Midbrain (tissue), 1 donor: Measurements from ENCODE around the gene FAM222B.
"Not testable (repeated sequence)": the region's sequence is repeated elsewhere in the genome, so short reads cannot be mapped to it uniquely, and the experiment has no call there.

Experiments used
- DNase-seq: peaks from one replicate; lab custom pipeline; 2025; lab: John Stamatoyannopoulos, UW

FAM222B gene

DNA sequence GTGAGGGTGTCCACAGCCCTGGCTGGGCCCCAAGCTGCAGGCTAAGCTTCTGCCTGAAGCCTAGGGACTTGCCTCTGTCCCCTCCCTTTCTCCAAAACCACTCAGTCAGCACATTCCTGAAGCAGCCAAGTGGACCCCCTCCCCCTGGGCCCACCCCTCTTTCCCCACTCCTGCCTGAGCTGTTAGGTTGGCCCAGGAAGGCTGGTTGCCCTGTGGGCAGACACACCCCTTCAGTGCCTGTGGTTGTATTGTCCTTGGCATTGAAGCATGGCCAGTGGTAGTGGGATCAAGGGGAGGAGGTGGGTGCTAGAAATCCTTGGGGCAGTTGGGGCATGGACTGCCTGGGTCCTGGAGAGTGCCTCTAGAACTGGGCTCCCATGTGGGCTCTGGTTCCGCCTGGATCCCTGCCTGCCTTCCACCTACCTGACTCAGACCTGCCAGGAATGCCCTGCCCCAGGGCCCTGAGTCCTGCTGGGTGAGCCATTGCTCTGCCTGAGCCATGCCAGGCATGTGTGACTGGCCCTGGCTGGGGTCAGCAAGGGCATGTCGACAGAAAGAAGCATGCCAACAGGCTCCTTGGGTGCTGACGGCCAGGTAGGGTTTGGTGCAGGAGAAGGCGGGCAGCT is 96.7 kb downstream of the FAM222B start:
- no peak for DNase-seq

DNA sequence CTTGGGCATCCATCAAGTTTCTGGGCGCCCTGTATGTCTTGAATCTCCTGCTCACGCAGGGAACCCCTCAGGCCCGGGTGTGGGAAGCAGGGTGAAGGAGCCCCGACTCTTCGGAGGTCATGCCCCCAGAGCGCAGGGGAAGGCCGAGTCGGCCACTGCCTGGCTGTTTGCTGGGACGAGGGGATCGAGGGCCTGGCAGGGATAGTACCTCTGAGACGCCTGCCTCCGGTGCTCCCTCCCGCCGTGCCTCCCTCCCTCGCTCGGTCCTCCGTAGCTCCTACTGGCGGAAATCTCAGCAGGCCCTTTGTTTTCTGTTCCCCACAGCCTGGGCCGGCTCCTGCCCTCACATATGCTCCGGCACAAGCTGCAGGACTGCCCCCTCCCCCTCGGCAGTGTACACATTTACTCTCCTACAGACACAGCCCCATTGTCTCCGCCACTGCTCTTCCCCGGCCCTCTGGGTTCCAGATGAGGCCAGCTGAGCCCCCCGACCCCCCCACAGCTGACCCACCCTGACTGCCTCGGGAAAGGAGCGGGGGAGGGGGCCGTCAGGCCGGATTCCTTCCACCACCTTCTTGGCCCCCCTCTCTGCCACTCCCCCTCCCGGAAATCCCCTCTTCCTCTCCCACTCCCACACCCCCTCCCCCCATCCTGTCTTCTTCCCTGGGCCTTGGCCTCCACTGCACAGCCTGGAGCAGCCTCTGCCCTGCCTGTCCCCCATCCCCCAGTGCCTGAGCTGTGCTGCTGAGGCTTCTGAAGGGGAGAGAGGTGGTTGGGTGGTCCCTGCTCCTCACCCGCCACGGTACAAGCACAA is 97.4 kb downstream of the FAM222B start:
- peak; percentile 90 for DNase-seq

DNA sequence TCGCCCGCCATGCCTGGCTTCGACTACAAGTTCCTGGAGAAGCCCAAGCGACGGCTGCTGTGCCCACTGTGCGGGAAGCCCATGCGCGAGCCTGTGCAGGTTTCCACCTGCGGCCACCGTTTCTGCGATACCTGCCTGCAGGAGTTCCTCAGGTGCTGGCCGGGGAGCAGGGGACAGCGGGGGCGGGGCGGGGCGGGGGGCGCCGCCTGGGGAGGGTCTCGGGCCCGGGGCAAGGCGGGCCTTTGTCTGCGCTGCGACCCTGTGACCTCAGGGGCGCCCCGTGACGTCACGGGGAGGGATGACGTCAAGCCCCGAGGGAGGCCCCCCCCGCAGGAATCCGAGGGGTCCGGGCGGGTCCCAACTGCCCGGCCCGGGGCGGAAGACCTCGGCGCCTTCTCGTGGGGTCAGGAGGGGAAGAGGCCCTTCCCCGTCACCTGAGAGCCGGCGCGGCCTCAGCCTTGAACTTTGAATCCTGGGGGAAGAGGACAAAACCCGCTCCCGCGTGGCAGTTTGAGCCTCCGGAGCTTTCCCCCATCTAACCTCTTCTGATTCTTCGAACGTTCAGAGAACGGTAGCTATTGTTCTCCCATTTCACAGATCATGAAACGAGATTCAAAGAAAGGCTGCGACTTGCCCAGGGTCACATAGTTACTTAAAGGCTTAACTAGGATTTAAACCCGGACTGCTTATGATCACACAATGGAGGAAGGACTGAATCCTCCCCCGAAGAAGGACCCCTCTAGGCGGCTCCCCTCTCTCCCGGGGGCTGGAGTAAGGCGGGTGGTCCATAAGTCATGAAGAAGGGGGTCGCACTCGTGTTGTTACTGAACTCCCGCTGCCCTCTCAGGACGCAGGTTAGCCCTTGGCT is 98.3 kb downstream of the FAM222B start:
- DNase-seq, result peak; percentile 72

DNA sequence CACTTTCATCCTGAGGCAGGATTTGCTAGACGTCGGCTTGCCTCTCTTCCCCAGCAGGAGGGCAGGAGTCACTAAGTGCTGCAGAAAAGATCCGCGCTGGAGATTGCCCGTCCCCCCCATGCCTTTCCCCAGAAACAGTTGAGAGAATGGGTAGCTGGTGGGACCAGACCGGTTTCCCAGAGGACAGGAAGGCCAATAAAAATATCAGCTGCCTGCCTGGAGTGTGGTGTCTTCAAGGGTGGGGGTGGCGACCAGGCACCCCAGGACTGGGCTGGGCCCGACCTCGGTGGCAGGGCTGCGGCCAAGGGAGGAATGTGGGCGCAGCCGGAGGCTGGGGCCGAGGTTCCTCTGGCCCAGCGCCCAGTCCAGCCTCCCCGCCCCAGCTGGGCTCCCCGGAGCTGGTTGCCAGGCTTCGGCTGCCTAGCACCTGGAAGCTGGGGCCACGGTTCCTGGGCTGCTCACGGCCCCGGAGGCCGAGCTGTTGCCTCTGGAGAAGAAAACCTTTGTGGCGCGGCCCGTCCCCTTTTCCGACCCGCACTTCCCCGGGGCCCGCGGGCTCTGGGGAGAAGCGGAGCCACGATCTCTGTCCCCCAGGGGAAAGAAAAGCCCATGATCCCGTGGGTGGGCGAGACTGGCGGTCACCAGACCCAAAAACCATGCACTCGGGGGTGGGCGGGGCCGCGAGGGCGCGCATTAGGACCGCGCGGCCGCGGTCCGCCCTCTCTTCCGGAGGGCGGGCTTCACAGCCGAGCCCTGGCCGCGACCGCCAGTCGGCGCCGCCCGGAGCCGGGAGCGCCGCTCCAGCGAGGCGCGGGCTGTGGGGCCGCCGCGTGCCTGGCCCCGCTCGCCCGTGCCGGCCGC is 99.1 kb downstream of the FAM222B start, which contains the start of gene TRAF4:
Gene TRAF4 (plus strand): TSS at position 769 of the 861 bp plus-strand sequence. CDS start 102 bp downstream, outside the sequence.
- DNase-seq, result peak; percentile 82

DNA sequence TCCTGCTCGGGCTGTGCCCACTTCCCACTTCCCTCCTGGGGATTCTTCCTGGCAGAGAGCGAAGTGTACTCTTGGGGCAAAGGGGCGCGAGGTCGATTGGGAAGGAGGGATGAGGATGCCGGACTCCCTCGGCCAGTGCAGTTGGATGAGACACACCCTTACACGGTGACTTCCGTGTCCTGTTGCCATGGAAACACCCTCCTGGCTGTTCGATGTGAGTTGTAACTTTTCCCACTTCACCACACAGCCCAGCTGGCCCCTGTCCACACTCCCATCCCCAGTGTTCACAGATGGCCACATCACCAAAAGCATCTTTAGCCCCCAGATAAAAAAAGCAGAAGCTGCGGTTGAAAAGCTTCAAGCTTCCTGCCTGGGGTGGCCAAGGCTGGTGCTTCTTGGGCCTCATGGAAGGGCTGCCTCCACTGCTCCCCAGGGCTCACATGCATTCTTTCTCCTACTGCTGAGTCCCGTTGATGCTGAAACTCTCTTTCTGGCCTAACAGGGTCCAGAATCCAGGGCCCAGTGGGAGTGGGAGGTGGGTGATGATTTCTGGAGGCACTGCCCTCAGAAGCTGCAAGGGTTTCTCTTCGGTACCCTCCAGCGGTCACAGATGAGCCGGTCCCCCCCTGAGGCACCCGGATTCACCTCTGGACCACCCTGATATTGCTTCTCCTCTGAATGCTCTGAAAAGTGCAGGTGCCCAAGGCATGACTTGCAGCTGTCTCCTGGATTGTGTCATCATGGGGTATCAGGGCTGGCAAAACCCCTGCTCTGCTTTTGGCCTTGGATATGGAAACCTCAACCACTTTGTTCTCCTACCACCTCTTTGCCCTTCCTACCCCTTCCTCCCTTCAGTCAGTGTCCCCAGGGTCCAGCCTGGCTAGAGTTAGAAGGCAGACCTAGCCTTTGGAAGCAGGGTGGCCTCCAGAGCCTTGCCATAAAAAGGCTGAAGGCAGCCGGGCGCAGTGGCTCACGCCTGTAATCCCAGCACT is 100.9 kb downstream of the FAM222B start:
- DNase-seq, result peak; percentile 12

DNA sequence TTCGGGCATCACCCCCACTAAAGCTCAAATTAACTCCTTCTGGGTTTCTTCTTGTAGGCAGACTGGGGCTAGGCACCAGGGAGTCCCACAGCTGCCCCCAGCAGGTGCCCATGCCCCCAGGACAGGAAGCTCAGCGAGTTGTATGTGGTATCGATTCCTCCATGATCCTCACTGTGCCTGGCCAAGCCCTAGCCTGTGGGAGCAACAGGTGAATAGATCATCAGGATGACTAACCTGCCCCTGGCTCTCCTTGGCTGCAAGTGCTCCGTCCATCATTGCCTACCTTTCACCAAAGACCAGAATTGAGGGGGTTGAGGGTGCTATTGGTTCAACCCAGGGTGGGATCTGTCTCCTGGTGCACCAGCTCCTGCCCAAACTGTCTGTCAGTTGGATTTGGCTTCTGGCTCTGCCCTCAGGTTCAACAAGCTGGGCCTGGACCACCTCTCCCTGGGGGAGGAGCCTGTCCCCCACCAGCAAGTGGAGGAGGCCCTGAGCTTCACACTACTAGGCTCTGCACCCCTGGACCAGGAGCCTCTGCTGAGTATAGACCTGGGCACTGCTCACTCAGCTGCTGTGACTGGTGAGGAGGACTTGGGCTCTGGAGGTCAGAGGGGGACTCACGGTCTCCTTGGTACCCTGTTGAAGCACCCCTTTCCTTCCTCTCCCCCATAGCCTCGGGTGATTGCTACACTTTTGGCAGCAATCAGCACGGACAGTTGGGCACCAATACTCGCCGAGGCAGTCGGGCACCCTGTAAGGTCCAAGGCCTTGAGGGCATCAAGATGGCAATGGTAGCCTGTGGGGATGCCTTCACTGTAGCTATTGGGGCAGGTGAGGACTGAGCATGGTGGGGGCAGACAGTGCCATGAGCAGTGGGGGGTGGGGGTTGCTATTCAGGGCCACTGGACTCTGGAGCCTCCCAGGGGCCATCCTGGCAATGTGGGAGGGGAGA is 101.9 kb downstream of the FAM222B start:
- DNase-seq, result no peak

DNA sequence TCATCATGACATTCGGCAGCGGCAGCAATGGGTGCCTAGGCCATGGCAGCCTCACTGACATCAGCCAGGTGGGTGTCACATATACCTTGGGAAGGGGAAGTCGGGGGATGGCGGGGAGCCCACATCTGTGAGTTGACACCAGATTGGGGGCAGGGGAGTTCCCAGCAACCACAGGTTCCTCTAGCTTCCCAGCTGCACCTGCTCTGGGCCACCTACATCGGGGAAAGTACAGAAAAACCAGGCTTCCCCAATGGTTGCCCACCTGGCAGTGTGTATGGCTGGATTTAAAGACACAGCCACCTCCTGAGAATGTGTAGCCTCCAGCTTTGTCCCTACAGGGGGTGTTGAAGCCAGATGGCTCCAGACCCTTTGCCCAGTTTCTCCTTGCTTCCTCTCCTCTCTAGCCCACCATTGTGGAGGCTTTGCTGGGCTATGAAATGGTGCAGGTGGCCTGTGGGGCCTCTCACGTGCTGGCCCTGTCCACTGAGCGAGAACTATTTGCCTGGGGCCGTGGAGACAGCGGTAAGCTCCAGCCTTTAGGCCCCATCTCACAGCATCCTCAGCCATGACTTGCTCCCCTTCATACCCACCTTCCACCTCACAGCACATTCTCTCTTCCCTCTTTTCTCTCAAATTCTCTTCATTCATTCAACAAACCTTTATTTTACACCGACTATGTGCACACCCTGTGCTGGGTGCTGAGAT is 103.8 kb downstream of the FAM222B start:
- no peak for DNase-seq

DNA sequence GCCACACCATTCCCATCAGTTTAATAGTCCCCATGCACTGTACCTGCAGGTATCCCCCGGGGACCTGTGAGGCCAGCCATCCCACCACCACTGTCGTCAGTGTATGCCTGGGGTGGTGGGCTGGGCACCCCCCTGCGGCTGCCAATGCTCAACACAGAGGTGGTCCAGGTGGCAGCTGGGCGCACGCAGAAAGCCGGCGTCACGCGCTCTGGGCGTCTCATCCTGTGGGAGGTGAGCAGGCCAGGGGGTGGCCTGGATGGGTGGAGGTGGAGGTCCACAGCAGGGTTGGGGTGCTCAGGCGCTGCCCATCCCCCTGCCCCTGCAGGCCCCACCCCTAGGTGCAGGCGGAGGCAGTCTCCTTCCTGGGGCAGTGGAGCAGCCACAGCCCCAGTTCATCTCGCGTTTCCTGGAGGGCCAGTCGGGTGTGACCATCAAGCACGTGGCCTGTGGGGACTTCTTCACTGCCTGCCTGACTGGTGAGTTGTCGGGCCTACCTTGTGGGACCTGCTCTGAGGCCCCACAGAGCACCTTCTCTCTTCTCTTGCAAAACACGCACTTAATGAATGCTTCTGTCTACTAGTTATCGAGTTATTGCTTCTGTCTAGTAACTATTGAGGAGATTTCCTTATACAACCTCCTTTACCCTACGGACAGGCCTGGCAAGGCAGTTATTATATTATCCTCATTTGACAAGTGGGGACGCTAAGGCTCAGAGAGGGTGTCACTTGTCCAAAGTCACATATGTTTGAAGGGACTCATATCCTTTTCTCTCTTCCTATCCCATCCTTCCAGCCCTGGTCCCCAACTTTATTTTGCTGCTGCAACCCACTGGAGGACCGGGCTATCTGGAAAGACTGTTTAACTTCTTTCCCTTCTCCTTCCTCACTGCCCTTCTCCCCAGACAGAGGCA is 104.6 kb downstream of the FAM222B start:
- no peak for DNase-seq

DNA sequence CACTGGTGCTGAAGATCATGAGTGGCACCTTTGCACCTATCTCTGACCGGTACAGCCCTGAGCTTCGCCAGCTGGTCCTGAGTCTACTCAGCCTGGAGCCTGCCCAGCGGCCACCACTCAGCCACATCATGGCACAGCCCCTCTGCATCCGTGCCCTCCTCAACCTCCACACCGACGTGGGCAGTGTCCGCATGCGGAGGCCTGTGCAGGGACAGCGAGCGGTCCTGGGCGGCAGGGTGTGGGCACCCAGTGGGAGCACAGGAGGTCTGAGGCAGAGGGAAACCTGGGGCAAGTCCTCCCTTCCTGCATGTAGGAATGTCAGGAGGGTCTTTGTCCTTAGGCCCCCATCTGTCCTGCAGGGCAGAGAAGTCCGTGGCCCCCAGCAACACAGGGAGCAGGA is 105.3 kb downstream of the FAM222B start:
- no peak for DNase-seq

DNA sequence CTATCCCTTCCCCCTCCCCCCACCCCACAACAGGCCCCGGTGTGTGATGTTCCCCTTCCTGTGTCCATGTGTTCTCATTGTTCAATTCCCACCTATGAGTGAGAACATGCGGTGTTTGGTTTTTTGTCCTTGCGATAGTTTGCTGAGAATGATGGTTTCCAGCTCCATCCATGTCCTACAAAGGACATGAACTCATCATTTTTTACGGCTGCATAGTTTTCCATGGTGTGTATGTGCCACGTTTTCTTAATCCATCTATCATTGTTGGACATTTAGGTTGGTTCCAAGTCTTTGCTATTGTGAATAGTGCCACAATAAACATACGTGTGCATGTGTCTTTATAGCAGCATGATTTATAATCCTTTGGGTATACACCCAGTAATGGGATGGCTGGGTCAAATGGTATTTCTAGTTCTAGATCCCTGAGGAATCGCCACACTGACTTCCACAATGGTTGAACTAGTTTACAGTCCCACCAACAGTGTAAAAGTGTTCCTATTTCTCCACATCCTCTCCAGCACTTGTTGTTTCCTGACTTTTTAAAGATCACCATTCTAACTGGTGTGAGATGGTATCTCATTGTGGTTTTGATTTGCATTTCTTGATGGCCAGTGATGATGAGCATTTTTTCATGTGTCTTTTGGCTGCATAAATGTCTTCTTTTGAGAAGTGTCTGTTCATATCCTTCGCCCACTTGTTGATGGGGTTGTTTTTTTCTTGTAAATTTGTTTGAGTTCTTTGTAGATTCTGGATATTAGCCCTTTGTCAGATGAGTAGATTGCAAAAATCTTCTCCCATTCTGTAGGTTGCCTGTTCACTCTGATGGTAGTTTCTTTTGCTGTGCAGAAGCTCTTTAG is 106.4 kb downstream of the FAM222B start:
- DNase-seq, result not testable (repeated sequence)

DNA sequence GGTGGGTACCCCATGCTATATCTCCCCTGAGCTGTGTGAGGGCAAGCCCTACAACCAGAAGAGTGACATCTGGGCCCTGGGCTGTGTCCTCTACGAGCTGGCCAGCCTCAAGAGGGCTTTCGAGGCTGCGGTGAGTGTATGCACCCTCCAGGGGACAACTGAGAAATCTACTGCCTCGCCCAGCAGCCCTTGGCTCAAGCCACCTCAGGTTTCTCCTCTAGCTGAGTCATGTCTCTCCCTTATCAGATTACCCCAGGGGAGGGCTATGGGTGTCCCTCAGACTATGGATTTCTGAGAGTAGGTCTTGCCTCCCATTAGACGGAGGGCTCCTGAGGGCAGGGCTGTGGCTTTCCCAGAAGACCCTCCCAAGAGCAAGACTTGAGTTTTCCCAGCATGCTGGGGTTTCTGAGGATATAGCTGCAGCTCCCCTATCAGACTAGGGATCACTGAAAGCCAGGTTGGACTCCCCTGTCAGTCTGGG is 107.3 kb downstream of the FAM222B start:
- DNase-seq, result no peak

DNA sequence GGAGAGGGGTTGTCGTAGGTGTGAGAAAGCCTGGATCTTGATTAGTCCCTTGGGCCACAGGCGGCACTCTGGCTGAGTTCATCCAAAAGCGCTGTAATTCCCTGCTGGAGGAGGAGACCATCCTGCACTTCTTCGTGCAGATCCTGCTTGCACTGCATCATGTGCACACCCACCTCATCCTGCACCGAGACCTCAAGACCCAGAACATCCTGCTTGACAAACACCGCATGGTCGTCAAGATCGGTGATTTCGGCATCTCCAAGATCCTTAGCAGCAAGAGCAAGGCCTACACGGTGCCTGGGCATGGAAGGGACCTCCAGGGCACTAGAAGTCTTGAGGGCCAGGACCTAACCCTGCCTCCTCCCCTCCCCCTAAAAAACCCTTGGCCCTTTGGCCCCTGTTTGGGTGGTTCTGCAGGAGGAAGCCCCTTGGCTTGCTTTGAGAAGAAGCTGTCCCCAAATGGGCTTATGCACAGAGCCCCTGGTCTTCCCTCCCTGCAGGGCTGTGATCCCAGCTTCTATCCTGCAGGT is 107.8 kb downstream of the FAM222B start:
- DNase-seq, result no peak

DNA sequence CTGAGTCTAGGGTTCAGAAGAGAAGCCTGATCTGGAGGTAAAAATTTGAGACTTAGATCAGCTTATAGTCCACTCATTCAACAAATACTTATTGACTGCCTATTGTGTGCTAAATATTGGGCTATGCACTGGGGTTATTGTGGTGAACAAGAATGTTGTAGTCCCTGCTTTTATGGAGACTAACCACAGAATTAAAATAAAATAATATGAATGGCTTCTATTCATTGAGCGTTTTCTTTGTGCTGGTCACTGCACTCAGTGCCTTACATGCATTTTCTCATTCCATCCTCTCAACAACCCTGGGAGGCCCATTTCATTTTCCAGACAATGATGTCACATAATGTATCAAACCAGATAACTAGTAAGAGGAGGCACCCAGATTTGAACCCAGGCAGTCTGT is 109.2 kb downstream of the FAM222B start:
- no peak for DNase-seq

DNA sequence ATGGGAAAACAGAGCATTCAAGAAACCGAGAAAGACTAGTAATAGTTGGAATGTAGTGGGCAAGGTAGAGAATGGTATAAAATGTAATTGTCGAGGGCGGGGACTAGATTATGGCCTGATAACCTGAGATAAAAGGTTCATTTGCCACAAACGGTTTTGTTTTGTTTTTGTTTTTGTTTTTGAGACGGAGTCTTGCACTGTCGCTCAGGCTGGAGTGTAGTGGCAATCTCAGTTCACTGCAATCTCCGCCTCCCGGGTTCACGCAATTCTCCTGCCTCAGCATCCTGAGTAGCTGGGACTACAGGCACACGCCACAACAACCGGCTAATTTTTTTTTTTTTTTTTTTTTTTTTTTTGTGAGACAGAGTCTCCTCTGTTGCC is 112.7 kb downstream of the FAM222B start:
- no peak for DNase-seq

DNA sequence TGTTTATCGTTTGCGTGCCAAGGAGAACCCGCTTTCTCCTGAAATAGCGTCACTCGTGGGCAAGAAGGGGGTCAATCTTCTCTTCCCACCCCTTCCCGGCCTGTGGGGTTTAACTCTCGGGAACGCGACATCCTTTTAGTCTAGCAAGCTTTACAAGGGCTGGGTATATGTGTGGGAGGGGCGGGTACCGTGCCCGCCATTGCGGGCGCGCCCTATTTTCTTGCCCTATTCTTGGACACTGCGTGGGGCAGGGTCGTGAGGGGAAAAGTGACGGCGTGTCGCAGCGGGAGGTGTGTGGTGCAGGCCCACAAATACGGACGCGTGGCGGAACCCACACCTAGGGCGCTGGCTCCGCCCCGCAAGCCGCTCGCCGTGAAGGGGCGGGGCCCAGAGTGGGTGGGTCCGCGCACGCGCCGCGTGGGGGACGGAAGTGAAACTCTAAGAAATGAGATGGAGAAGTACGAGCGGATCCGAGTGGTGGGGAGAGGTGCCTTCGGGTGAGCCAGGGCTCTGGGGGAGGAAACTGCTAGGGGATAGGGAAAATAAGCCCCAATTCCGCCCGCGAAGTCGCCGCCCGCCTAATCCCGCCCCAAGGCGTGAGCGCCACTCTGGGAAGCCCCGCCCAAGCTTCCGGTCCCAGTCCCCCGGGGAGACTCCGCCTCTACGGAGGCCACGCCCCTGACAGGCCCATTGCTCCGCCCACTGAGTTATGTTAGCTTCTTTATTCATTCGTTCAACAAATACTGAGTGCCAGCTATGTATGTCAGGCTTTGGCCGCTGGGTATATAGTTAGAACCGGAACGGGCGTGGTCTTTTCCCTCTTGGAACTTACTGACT is 114.0 kb downstream of the FAM222B start, which contains the start of gene NEK8:
Gene NEK8 (plus strand): TSS at position 425 of the 837 bp plus-strand sequence. CDS start 26 bp downstream, at position 451.
- DNase-seq, result peak; percentile 94
